HEK293T (cell line): ENCODE results near the gene ACAN.

Experiments
- ARNT ChIP-seq: fragments of 450-650 bp; IDR thresholded peaks from 2 replicates; pipeline ENCODE4 v1.6.1; 2017; ENCODE audit warnings: mild to moderate bottlenecking
- BHLHE40 ChIP-seq: fragments of 450-650 bp; IDR thresholded peaks from 2 replicates; pipeline ENCODE4 v1.6.1; 2016; ENCODE audit warnings: mild to moderate bottlenecking, moderate library complexity, borderline replicate concordance
- CTBP1 ChIP-seq: fragments of 450-650 bp; IDR thresholded peaks from 2 replicates; pipeline ENCODE4 v1.6.1; 2016; ENCODE audit warnings: borderline replicate concordance
- ELF4 ChIP-seq: fragments of 450-650 bp; IDR thresholded peaks from 2 replicates; pipeline ENCODE4 v1.6.1; 2017; ENCODE audit warnings: antibody characterized with exemption
- FOXA1 ChIP-seq: fragments of 450-650 bp; IDR thresholded peaks from 2 replicates; pipeline ENCODE4 v1.6.1; 2016; ENCODE audit warnings: mild to moderate bottlenecking
- FOXK2 ChIP-seq: fragments of 450-650 bp; IDR thresholded peaks from 2 replicates; pipeline ENCODE4 v1.6.1; 2016; ENCODE audit warnings: mild to moderate bottlenecking
- FOXM1 ChIP-seq: fragments of 450-650 bp; IDR thresholded peaks from 2 replicates; pipeline ENCODE4 v1.6.1; 2017; ENCODE audit warnings: mild to moderate bottlenecking, borderline replicate concordance
- HDGF ChIP-seq: fragments of 450-650 bp; IDR thresholded peaks from 2 replicates; pipeline ENCODE4 v1.6.1; 2017; ENCODE audit warnings: antibody characterized with exemption, borderline replicate concordance
- NFRKB ChIP-seq: fragments of 450-650 bp; IDR thresholded peaks from 2 replicates; pipeline ENCODE4 v1.6.1; 2016; ENCODE audit warnings: mild to moderate bottlenecking, moderate library complexity
- PKNOX1 ChIP-seq: fragments of 450-650 bp; IDR thresholded peaks from 2 replicates; pipeline ENCODE4 v1.6.1; 2016
- SP1 ChIP-seq: fragments of 450-650 bp; IDR thresholded peaks from 2 replicates; pipeline ENCODE4 v1.6.1; 2017
- TARDBP ChIP-seq: fragments of 450-650 bp; IDR thresholded peaks from 2 replicates; pipeline ENCODE4 v1.6.1; 2016
- ZNF384 ChIP-seq: fragments of 450-650 bp; IDR thresholded peaks from 2 replicates; pipeline ENCODE4 v1.6.1; 2016

- TF ChIP-seq PKNOX1: no peak
- no peak for TF ChIP-seq TARDBP
- TF ChIP-seq BHLHE40: no peak
- no peak for TF ChIP-seq ELF4
- no peak for TF ChIP-seq FOXA1
- no peak for TF ChIP-seq NFRKB
- TF ChIP-seq SP1: no peak
- TF ChIP-seq ARNT: no peak
- TF ChIP-seq FOXM1: no peak
- TF ChIP-seq CTBP1: no peak
- TF ChIP-seq FOXK2: no peak
- no peak for TF ChIP-seq HDGF
- no peak for TF ChIP-seq ZNF384
Observed at GRCh38 chr15:88814393-88814792, 11.2 kb downstream of the ACAN start.
